GM20431 (cell line): ENCODE data around the gene USP46.

Source experiments
- in situ Hi-C: fragments of 300-500 bp; cut with MseI, MboI; formaldehyde crosslinking; loops from one replicate; pipeline ENCODE4 v1.15.0; 2020; ENCODE audit warnings: low sequenced_read_pairs; ENCODE audit not compliant: unreplicated experiment

The USP46 gene

GRCh38 chr4:52627876-52628275 lies 31.2 kb downstream of the USP46 start:
- in situ Hi-C loops: no loop called here

- in situ Hi-C loops: no loop called here
Measured at GRCh38 chr4:52625216-52625615, 33.9 kb downstream of the USP46 start.

GRCh38 chr4:52622564-52622963 lies 36.5 kb downstream of the USP46 start:
- in situ Hi-C loops: no loop called here

GRCh38 chr4:52621567-52621966 lies 37.5 kb downstream of the USP46 start:
- in situ Hi-C loops: no loop called here

- in situ Hi-C loops: no loop called here
Measured at GRCh38 chr4:52619591-52619931, 39.5 kb downstream of the USP46 start.

GRCh38 chr4:52618795-52619590 lies 40.1 kb downstream of the USP46 start:
- in situ Hi-C loops: no loop called here

- in situ Hi-C loops: no loop called here
Measured at GRCh38 chr4:52617336-52618020, 41.6 kb downstream of the USP46 start.

GRCh38 chr4:52614241-52614640 lies 44.9 kb downstream of the USP46 start:
- in situ Hi-C loops: no loop called here

GRCh38 chr4:52612341-52612740 lies 46.8 kb downstream of the USP46 start:
- in situ Hi-C loops: no loop called here

- in situ Hi-C loops: no loop called here
Measured at GRCh38 chr4:52611030-52611555, 48.0 kb downstream of the USP46 start.

- in situ Hi-C loops: no loop called here
Measured at GRCh38 chr4:52606726-52607125, 52.4 kb downstream of the USP46 start.

GRCh38 chr4:52606040-52606439 lies 53.1 kb downstream of the USP46 start:
- in situ Hi-C loops: no loop called here

- in situ Hi-C loops: no loop called here
Measured at GRCh38 chr4:52604215-52604614, 54.9 kb downstream of the USP46 start.

- in situ Hi-C loops: no loop called here
Measured at GRCh38 chr4:52600275-52600674, 58.8 kb downstream of the USP46 start.

- in situ Hi-C loops: no loop called here
Measured at GRCh38 chr4:52595001-52595400, 64.1 kb downstream of the USP46 start.

- in situ Hi-C loops: no loop called here
Measured at GRCh38 chr4:52592287-52592686, 66.8 kb downstream of the USP46 start.

- in situ Hi-C loops: no loop called here
Measured at GRCh38 chr4:52588771-52589591, 70.1 kb downstream of the USP46 start.

- in situ Hi-C loops: no loop called here
Measured at GRCh38 chr4:52588097-52588496, 71.0 kb downstream of the USP46 start.

GRCh38 chr4:52586069-52586468 lies 73.0 kb downstream of the USP46 start:
- in situ Hi-C loops: no loop called here

GRCh38 chr4:52585379-52585778 lies 73.7 kb downstream of the USP46 start:
- in situ Hi-C loops: no loop called here
